HUES48 (cell line): ENCODE results near the gene SUPT7L.
"Not testable (repeated sequence)": the region's sequence is repeated elsewhere in the genome, so short reads cannot be mapped to it uniquely, and the experiment has no call there.

Experiments
- H3K27ac ChIP-seq: one replicate; pipeline ENCODE4 v1.7.0; 2013; ENCODE audit warnings: low read depth, low read length, inconsistent platforms
- H3K27me3 ChIP-seq: 2 replicates; pipeline ENCODE4 v1.6.1; 2013; ENCODE audit warnings: mild to moderate bottlenecking, low read length; ENCODE audit not compliant: control insufficient read depth, insufficient read depth
- H3K36me3 ChIP-seq: 2 replicates; pipeline ENCODE4 v1.6.1; 2013; ENCODE audit warnings: low read length; ENCODE audit not compliant: control insufficient read depth, insufficient read depth
- H3K4me1 ChIP-seq: 2 replicates; pipeline ENCODE4 v1.6.1; 2013; ENCODE audit warnings: mild to moderate bottlenecking, low read length; ENCODE audit not compliant: control insufficient read depth, insufficient read depth
- H3K4me3 ChIP-seq: 2 replicates; pipeline ENCODE4 v1.5.1; 2013; ENCODE audit warnings: mild to moderate bottlenecking, low read depth, low read length
- H3K9ac ChIP-seq: 2 replicates; pipeline ENCODE4 v1.6.1; 2013; ENCODE audit warnings: mild to moderate bottlenecking, low read depth, low read length, moderate library complexity
- H3K9me3 ChIP-seq: 2 replicates; pipeline ENCODE4 v1.6.1; 2013; ENCODE audit warnings: low read length; ENCODE audit not compliant: control insufficient read depth, insufficient read depth

Gene SUPT7L

DNA sequence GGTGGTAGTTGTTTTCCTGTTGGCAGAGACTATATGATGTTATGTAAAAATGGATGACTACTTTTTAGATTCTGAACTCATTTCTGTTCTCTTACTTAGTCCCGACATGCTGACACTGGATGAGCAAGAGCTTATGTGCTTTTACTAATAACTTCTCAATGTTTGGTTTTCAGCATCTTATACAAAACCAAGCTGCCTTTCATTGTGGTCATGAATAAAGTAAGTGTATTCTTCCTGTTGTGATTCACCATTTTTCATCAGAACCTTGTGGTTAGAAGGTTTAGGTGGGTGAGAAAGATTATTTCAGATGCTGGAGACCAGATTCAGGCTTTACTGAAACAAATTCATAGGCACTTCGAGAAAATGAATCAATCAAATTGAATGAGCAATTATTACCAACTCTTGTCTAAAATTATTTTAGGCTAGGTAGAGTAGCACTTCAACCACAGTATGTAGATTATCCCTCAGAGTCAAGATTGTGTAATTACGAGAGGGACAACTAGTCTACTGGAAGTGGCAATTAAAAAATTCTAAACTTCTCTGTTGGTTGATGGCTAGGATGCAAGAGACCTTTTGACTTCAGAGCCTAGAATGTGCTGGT is 25.3 kb downstream of the SUPT7L start:
- H3K27me3 ChIP-seq: no peaks in the 10 kb centered on the region
- H3K9me3 ChIP-seq: no peaks in the 10 kb centered on the region
- peaks cover 95% of the 10 kb centered on the region for H3K36me3 ChIP-seq
- H3K9ac ChIP-seq: no peak overlapping the region
- no peaks in the 10 kb centered on the region for H3K4me1 ChIP-seq
- no peak overlapping the region for H3K27ac ChIP-seq
- H3K4me3 ChIP-seq: no peak overlapping the region

GRCh38 chr2:27636766-27637165 is 26.6 kb downstream of the SUPT7L start:
- H3K9ac ChIP-seq: no peak overlapping the region
- no peaks in the 10 kb centered on the region for H3K9me3 ChIP-seq
- H3K4me3 ChIP-seq: no peak overlapping the region
- no peaks in the 10 kb centered on the region for H3K27me3 ChIP-seq
- H3K4me1 ChIP-seq: no peaks in the 10 kb centered on the region
- peaks cover 98% of the 10 kb centered on the region for H3K36me3 ChIP-seq
- H3K27ac ChIP-seq: no peak overlapping the region

DNA sequence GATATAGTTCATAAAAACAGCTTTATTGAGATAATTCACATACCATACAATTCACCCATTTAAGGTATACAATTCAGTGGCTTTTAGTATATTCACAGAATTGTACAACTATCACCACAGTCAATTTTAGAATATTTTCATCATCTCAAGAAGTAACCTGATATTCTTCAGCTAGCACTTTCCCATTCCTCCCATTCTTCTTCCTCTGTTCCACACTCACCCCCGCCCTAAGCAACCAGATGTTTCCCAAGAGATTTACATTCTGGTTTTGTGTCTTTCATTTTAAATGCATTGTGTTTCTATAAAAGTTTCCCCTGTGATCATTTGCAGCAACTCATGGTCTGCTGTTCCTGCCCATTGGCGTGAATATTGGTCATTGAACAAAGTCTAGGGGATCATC is 29.1 kb downstream of the SUPT7L start:
- Histone ChIP-seq H3K9me3 (no peaks in the 10 kb centered on the region), H3K4me3 (no peak overlapping the region), H3K4me1 (no peaks in the 10 kb centered on the region), H3K27ac (no peak overlapping the region), H3K9ac (no peak overlapping the region), H3K27me3 (no peaks in the 10 kb centered on the region), H3K36me3 (peaks cover 88% of the 10 kb centered on the region)

DNA sequence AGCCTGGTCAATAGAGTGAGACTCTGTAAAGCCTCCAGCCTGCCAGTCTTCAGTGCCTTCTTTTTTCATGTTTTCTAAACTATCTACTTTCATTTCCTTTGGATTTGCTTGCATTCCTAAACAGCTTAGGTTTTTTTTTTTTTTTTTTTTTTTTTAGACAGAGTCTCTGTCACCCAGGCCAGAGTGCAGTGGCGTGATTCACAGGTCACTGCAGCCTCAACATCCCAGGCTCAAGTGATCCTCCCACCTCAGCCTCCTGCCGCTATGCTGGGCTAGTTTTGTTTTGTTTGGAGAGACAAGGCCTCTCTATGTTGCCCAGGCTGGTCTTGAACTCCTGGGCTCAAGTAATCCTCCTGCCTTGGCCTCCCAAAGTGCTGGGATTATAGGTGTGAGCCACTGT is 33.2 kb downstream of the SUPT7L start:
- H3K9ac ChIP-seq, H3K27ac ChIP-seq, H3K4me3 ChIP-seq, H3K4me1 ChIP-seq, H3K9me3 ChIP-seq, H3K27me3 ChIP-seq: not testable (repeated sequence)
- peaks cover 48% of the 10 kb centered on the region for H3K36me3 ChIP-seq

GRCh38 chr2:27628767-27629709 is 34.4 kb downstream of the SUPT7L start, which contains the start of the genes CCDC121 and GPN1:
CCDC121 (minus strand) TSS chr2:27629012; CDS start chr2:27627799, 1,213 bp downstream.
GPN1 (plus strand) TSS chr2:27629050; CDS start chr2:27629059, 9 bp downstream.
- H3K36me3 ChIP-seq: peaks cover 44% of the 10 kb centered on the region
- no peaks in the 10 kb centered on the region for H3K9me3 ChIP-seq
- peaks cover 7% of the 10 kb centered on the region for H3K4me1 ChIP-seq
- H3K27ac ChIP-seq: peak within 1 kb of the TSS; percentile 75
- H3K4me3 ChIP-seq: peak within 1 kb of the TSS; percentile 94
- H3K9ac ChIP-seq: peak within 1 kb of the TSS; percentile 94
- H3K27me3 ChIP-seq: no peaks in the 10 kb centered on the region

DNA sequence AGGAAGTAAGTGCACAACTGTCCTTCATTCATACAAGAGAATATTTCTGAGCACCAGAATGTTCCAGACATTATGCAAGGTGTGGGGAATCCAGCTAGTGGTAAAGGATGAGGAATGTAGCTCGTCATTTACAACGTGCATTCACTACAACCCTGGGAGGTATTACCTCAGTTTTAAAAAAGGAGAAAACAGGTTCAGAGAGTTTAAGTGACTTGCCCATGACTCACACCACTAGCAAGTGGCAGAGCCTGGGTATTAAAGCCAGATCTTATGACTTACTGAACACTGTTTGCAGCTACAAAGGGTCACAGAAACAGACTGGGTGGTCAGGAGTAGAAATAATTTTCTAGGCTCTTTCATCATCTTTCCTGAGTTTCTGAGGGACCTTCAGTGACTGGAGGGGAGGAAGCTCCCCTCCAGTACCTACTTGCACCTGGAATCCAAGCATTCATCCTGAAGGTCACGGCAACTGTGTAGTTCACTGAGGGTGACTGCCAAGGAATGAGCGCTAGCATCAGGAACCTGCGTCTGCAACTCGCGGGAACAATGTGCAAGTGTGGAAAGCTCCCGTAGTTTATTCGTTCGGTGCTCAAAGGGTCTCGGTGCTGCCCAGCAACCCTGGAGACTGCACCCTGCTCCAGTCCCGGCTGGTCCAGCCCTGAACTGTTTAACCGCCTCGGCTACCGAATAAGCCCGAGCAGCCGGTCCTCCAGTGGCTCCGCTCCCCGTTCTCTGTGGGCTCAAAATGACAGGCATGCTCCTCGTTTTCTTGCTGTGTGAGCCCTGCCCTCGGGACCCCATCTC is 35.2 kb downstream of the SUPT7L start:
- Histone ChIP-seq H3K4me1 (peaks cover 11% of the 10 kb centered on the region), H3K36me3 (peaks cover 46% of the 10 kb centered on the region), H3K9ac (peak overlapping the region; percentile 94), H3K27me3 (no peaks in the 10 kb centered on the region), H3K27ac (peak overlapping the region; percentile 75), H3K9me3 (no peaks in the 10 kb centered on the region), H3K4me3 (peak overlapping the region; percentile 94)

DNA sequence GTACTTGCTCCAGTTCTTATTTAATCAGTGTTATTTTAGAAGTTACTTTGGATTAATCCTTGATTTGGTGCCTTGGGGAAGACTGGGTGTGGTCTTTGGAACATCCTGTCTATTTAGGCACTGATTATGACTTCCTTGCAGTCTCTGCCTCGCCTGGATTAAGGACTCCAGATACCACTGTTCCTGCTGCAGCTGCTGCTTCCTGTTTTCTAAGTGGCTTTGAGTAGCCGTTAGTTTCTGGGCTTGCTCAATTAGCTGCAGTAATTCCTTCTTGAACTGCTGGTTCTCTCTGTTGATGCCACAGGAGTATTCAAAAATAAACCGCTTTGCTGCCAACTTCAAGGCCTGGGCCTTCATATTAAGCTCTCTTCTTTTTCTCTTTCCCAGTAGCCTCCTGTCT is 36.5 kb downstream of the SUPT7L start:
- Histone ChIP-seq H3K36me3 (peaks cover 46% of the 10 kb centered on the region), H3K4me1 (peaks cover 23% of the 10 kb centered on the region), H3K27ac (peak overlapping the region; percentile 2)
- H3K4me3 ChIP-seq, H3K9me3 ChIP-seq, H3K27me3 ChIP-seq, H3K9ac ChIP-seq: not testable (repeated sequence)

- not testable (repeated sequence) for H3K4me3 ChIP-seq, H3K27me3 ChIP-seq, H3K9me3 ChIP-seq, H3K9ac ChIP-seq, H3K27ac ChIP-seq
- Histone ChIP-seq H3K36me3 (peaks cover 46% of the 10 kb centered on the region), H3K4me1 (peaks cover 26% of the 10 kb centered on the region)
These were observed 37.1 kb downstream of the SUPT7L start for GRCh38 chr2:27626323-27626722.

- no peak overlapping the region for H3K9ac ChIP-seq
- H3K9me3 ChIP-seq: no peaks in the 10 kb centered on the region
- peaks cover 26% of the 10 kb centered on the region for H3K4me1 ChIP-seq
- no peak overlapping the region for H3K4me3 ChIP-seq
- H3K27ac ChIP-seq: no peak overlapping the region
- no peaks in the 10 kb centered on the region for H3K27me3 ChIP-seq
- H3K36me3 ChIP-seq: peaks cover 48% of the 10 kb centered on the region
These were observed 38.5 kb downstream of the SUPT7L start for GRCh38 chr2:27624943-27625342.

DNA sequence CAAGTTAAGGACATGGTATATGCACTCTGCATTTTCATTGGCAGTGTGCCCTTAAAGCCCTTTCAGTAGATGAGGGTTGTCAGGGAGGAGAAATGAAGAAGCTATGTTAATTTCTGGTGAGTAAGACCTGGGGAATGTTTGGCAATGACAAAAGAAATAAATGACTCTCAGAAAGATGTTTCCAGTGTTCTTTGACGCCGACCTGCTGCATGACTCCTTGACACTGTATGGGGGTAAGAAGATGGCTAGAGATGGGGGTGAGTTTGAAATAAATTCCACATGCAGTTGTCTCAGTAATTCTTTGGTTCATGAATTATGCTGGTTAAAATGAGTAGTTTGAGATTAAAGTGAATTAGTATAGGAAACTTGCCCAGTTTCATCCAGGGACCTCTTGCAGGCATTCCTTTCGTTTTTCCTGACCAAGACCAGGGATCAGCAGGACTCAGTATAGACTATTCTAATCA is 40.5 kb downstream of the SUPT7L start:
- Histone ChIP-seq H3K36me3 (peaks cover 64% of the 10 kb centered on the region), H3K4me3 (no peak overlapping the region), H3K9ac (no peak overlapping the region), H3K9me3 (no peaks in the 10 kb centered on the region), H3K27ac (peak overlapping the region; percentile 79), H3K27me3 (no peaks in the 10 kb centered on the region), H3K4me1 (peaks cover 23% of the 10 kb centered on the region)
